B cell (primary cell): ENCODE data around the gene YWHAE. TPM values are rescaled to one million over a fixed set of nuclear protein-coding genes. Genes with fewer than 3 reads are reported as not detected.

Experiments used
- ATAC-seq: fragments of 200-7000 bp; cut with Tn5 transposase; one replicate; pipeline ENCODE4 v1.10.0; 2021; ENCODE audit warnings: low read depth, mild to moderate bottlenecking, moderate number of reproducible peaks, moderate library complexity
- CTCF ChIA-PET: fragments of 350-600 bp; sonication (Branson Sonifier 250); formaldehyde crosslinking; loops from one replicate; lab custom pipeline; 2021; ENCODE audit warnings: antibody characterized with exemption, inconsistent platforms; lab: Charles Lee
- POLR2A ChIA-PET: fragments of 350-600 bp; sonication (Branson Sonifier 250); formaldehyde crosslinking; loops from one replicate; lab custom pipeline; 2021; ENCODE audit warnings: antibody characterized with exemption; lab: Charles Lee
- DNase-seq: peaks from one replicate; pipeline ENCODE4 v3.0.0; 2013
- H2AFZ ChIP-seq: 2 replicates; pipeline ENCODE4 v1.6.1; 2012; ENCODE audit warnings: mild to moderate bottlenecking, low read depth, low read length; ENCODE audit not compliant: insufficient read depth, poor library complexity, severe bottlenecking
- H3K27ac ChIP-seq, 2 donors: 1 replicate in 1 of 2; 2 replicates in 1 of 2; pipeline ENCODE4 v1.5.1; 2012 to 2013; ENCODE audit warnings: low read length in 2 of 2, mild to moderate bottlenecking in 2 of 2, moderate library complexity in 1 of 2
- H3K27me3 ChIP-seq, 4 experiments: fragments of 200-600 bp in 1 of 4; sonication (generic) in 1 of 4; replicated peaks in 1 of 4; 1 replicate in 2 of 4; 2 replicates in 2 of 4; pipeline versions ENCODE4 v1.6.1 to v1.7.0; 2013 to 2016; ENCODE audit warnings: low read length in 3 of 4, mild to moderate bottlenecking in 2 of 4, mixed read lengths in 1 of 4, moderate library complexity in 1 of 4; ENCODE audit not compliant: insufficient read depth in 4 of 4, control insufficient read depth in 3 of 4; ENCODE audit errors: control extremely low read depth in 1 of 4
- H3K36me3 ChIP-seq, 2 experiments: replicated peaks in 1 of 2; 1 replicate in 1 of 2; 2 replicates in 1 of 2; pipeline versions ENCODE4 v1.6.1 to v1.7.1; 2013; ENCODE audit warnings: low read length in 1 of 2; ENCODE audit not compliant: insufficient read depth in 2 of 2, control insufficient read depth in 1 of 2; ENCODE audit errors: control extremely low read depth in 1 of 2, extremely low read depth in 1 of 2
- H3K4me1 ChIP-seq, 2 donors: fragments of 200-600 bp in 1 of 2; sonication (generic) in 1 of 2; 1 replicate in 1 of 2; 2 replicates in 1 of 2; pipeline versions ENCODE4 v1.5.1 to v1.6.1; 2013 to 2017; ENCODE audit warnings: low read length in 2 of 2; ENCODE audit not compliant: control insufficient read depth in 2 of 2, insufficient read depth in 2 of 2
- H3K4me2 ChIP-seq: replicated peaks from 2 replicates; pipeline ENCODE3; 2012; ENCODE audit warnings: mild to moderate bottlenecking, low read depth, low read length; ENCODE audit not compliant: poor library complexity, severe bottlenecking
- H3K4me3 ChIP-seq, 5 experiments: fragments of 200-600 bp in 1 of 5; sonication (generic) in 1 of 5; 1 replicate in 3 of 5; 2 replicates in 2 of 5; pipeline versions ENCODE4 v1.5.1 to v1.7.0; 2011 to 2016; ENCODE audit warnings: low read length in 4 of 5, mild to moderate bottlenecking in 4 of 5, low read depth in 2 of 5, control low read depth in 1 of 5, moderate library complexity in 1 of 5; ENCODE audit not compliant: insufficient read depth in 1 of 5; ENCODE audit errors: control extremely low read depth in 1 of 5, extremely low read depth in 1 of 5
- H3K79me2 ChIP-seq: fragments of 200-600 bp; sonication (generic); one replicate; pipeline ENCODE4 v1.6.0; 2016; ENCODE audit warnings: low read length; ENCODE audit not compliant: control insufficient read depth, insufficient read depth
- H3K9ac ChIP-seq: fragments of 200-600 bp; sonication (generic); 2 replicates; pipeline ENCODE4 v1.6.1; 2017; ENCODE audit warnings: mild to moderate bottlenecking, low read length, moderate library complexity
- H3K9me3 ChIP-seq, 3 donors: one replicate each; pipeline versions ENCODE4 v1.6.1 to v1.7.1; 2013; ENCODE audit warnings: low read length in 2 of 3; ENCODE audit not compliant: control insufficient read depth in 2 of 3, insufficient read depth in 1 of 3; ENCODE audit errors: control extremely low read depth in 1 of 3
- H4K20me1 ChIP-seq: 2 replicates; pipeline ENCODE4 v1.6.0; 2012; ENCODE audit warnings: mild to moderate bottlenecking, low read length; ENCODE audit not compliant: insufficient read depth, control insufficient read depth, poor library complexity, severe bottlenecking
- H3K27ac Mint-ChIP-seq: one replicate; pipeline ENCODE4 v1.8.0; 2021; ENCODE audit warnings: mixed read lengths
- H3K27me3 Mint-ChIP-seq: one replicate; pipeline ENCODE4 v1.8.0; 2021; ENCODE audit warnings: mixed read lengths
- H3K4me1 Mint-ChIP-seq: one replicate; pipeline ENCODE4 v1.8.0; 2021; ENCODE audit warnings: mixed read lengths
- H3K4me3 Mint-ChIP-seq: one replicate; pipeline ENCODE4 v1.8.0; 2021; ENCODE audit warnings: mixed read lengths
- H3K9me3 Mint-ChIP-seq: one replicate; pipeline ENCODE4 v1.8.0; 2022; ENCODE audit warnings: mixed read lengths; ENCODE audit not compliant: insufficient read depth
- EZH2 ChIP-seq: IDR thresholded peaks from 2 replicates; pipeline ENCODE4 v1.6.1; 2012; ENCODE audit warnings: borderline replicate concordance, low read depth, mild to moderate bottlenecking, moderate library complexity, low read length; ENCODE audit not compliant: insufficient read depth, poor library complexity, severe bottlenecking
- WGBS: methylation state at CpG from one replicate; pipeline ENCODE4 v1.1.5; 2013; ENCODE audit warnings: missing lambda C conversion rate; ENCODE audit not compliant: insufficient coverage; 5-methylcytosine and 5-hydroxymethylcytosine counted together
- intact Hi-C: fragments of 100-400 bp; cut with micrococcal nuclease; formaldehyde crosslinking; loops from one replicate; pipeline ENCODE4 v1.10.0; 2022
- polyA plus RNA-seq: library from polyadenylated mRNA; depleted of rRNA; stranded (reverse); fragments of >200 nt; gene quantifications from 2 replicates; pipeline ENCODE4 v1.2.3, GENCODE V29; 2012
- total RNA-seq, 2 donors: library from RNA; stranded (reverse); fragments of 120-200 nt in 1 of 2; gene quantifications; 1 replicate in 1 of 2; 2 replicates in 1 of 2; pipeline versions ENCODE4 v1.2.3 to v1.2.4, GENCODE V29; 2013 to 2022
- TF ChIP-seq, protein P1 (sequence below): fragments of 200-600 bp; IDR thresholded peaks from one replicate; pipeline ENCODE4 v1.8.0; 2022; ENCODE audit warnings: antibody characterized with exemption, mild to moderate bottlenecking

YWHAE gene
- total and polyA plus RNA-seq, 2 donors (not counting 1 experiment from before 2014, with no cell fraction given) = 54.3 to 149 TPM

- peak overlapping the region; percentile 73 for H3K4me3 Mint-ChIP-seq
- 17% methylated on average over 6 of the region's 10 CpGs for WGBS
- Histone ChIP-seq H3K27me3 (no peaks in the 10 kb centered on the region), H3K9me3 (no peaks in the 10 kb centered on the region), H3K4me2 (peak overlapping the region; percentile 58), H2AFZ (no peak overlapping the region), H3K4me3 (peak overlapping the region in 3 of 5 experiments; percentile 2 to 16 (median 4)), H4K20me1 (peaks cover 75% of the 10 kb centered on the region), H3K9ac (peak overlapping the region; percentile 30), H3K4me1 (peaks cover 32 to 48% of the 10 kb centered on the region in 2 donors), H3K79me2 (peaks cover 94% of the 10 kb centered on the region), H3K27ac (peak overlapping the region; percentile 69 to 76), H3K36me3 (peaks cover 5 to 41% of the 10 kb centered on the region in 2 experiments)
- H3K27ac Mint-ChIP-seq = peak overlapping the region; percentile 57
- POLR2A ChIA-PET = interaction anchor here (0.6 to 2.2 kb wide), 7 partner anchors 32 to 215 kb away, joined by 3 to 13 read pairs (median 4); partner anchors contain the start of genes INPP5K and YWHAE
- ATAC-seq (peak; percentile 55), DNase-seq (peak; percentile 65)
- no peaks in the 10 kb centered on the region for H3K9me3 Mint-ChIP-seq
- CTCF ChIA-PET = interaction anchor here (0.6 to 8.6 kb wide), 18 partner anchors 8 to 268 kb away, joined by 3 to 318 read pairs (median 6); partner anchors contain the start of gene INPP5K
- peaks cover 49% of the 10 kb centered on the region for H3K4me1 Mint-ChIP-seq
- TF ChIP-seq EZH2 = no peak
- TF ChIP-seq, protein P1, sequence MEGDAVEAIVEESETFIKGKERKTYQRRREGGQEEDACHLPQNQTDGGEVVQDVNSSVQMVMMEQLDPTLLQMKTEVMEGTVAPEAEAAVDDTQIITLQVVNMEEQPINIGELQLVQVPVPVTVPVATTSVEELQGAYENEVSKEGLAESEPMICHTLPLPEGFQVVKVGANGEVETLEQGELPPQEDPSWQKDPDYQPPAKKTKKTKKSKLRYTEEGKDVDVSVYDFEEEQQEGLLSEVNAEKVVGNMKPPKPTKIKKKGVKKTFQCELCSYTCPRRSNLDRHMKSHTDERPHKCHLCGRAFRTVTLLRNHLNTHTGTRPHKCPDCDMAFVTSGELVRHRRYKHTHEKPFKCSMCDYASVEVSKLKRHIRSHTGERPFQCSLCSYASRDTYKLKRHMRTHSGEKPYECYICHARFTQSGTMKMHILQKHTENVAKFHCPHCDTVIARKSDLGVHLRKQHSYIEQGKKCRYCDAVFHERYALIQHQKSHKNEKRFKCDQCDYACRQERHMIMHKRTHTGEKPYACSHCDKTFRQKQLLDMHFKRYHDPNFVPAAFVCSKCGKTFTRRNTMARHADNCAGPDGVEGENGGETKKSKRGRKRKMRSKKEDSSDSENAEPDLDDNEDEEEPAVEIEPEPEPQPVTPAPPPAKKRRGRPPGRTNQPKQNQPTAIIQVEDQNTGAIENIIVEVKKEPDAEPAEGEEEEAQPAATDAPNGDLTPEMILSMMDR = no peak
- no peaks in the 10 kb centered on the region for H3K27me3 Mint-ChIP-seq
- intact Hi-C loops = no loop called here
These were observed 37.8 kb downstream of the YWHAE start for GRCh38 chr17:1362065-1362848.

- Mint-ChIP-seq H3K9me3 (no peaks in the 10 kb centered on the region), H3K27ac (no peak overlapping the region), H3K4me1 (peaks cover 41% of the 10 kb centered on the region), H3K4me3 (no peak overlapping the region), H3K27me3 (no peaks in the 10 kb centered on the region)
- no peak for TF ChIP-seq EZH2
- TF ChIP-seq, protein P1 = no peak
- Histone ChIP-seq H3K9ac (no peak overlapping the region), H3K27ac (peak overlapping the region in 1 of 2 donors; percentile 76), H3K79me2 (peaks cover 92% of the 10 kb centered on the region), H3K4me1 (peaks cover 32 to 42% of the 10 kb centered on the region in 2 donors), H2AFZ (no peak overlapping the region), H3K4me2 (no peak overlapping the region), H3K27me3 (no peaks in the 10 kb centered on the region), H3K9me3 (no peaks in the 10 kb centered on the region), H3K4me3 (no peak overlapping the region), H3K36me3 (peaks cover 7 to 40% of the 10 kb centered on the region in 2 experiments), H4K20me1 (peaks cover 68% of the 10 kb centered on the region)
- DNase-seq (no peak), ATAC-seq (no peak)
- 100% methylated on average over 1 of the region's 12 CpGs for WGBS
- intact Hi-C loops = no loop called here
- ChIA-PET CTCF (interaction anchor here (1.4 to 8.6 kb wide), 7 partner anchors 13 to 213 kb away, joined by 3 to 318 read pairs (median 6); partner anchors contain the start of gene INPP5K), POLR2A (interaction anchor here (2.2 kb wide), 1 partner anchor 155 kb away, joined by 13 read pairs; the partner anchor contains the start of gene INPP5K)
These were observed 39.0 kb downstream of the YWHAE start for GRCh38 chr17:1360975-1361374.
